ENCODE data around the gene EXOC6B. TPM values are rescaled to one million over a fixed set of nuclear protein-coding genes. Genes with fewer than 3 reads are reported as not detected.
"Not testable (repeated sequence)": the region's sequence is repeated elsewhere in the genome, so short reads cannot be mapped to it uniquely, and the experiment has no call there.

Gene EXOC6B
- total RNA-seq, 2 donors from 2014 or later: 21.3 to 28.8 TPM

- Histone ChIP-seq H3K36me3 (no peaks in the 10 kb centered on the region), H3K9me3 (no peaks in the 10 kb centered on the region), H3K27ac (no peak overlapping the region), H3K4me3 (no peak overlapping the region), H3K4me1 (no peaks in the 10 kb centered on the region), H3K27me3 (no peaks in the 10 kb centered on the region), H3K9ac (ENCODE audit: low read depth in 2 of 2, low read length in 2 of 2) (no peak overlapping the region)
- no peak for TF ChIP-seq CTCF (IDR thresholded peaks at IDR 0.05)
- DNase-seq: no peak
- intact Hi-C loops (cut with DNase I): no loop called here
These were observed 269.9 kb downstream of the EXOC6B start for GRCh38 chr2:72555943-72556342.

GRCh38 chr2:72555363-72555762 is 270.5 kb downstream of the EXOC6B start:
- H3K4me1 ChIP-seq; H3K27me3 ChIP-seq; H3K4me3 ChIP-seq; H3K27ac ChIP-seq; H3K9ac ChIP-seq (ENCODE audit: low read depth in 2 of 2, low read length in 2 of 2); H3K36me3 ChIP-seq; H3K9me3 ChIP-seq; intact Hi-C loops (cut with DNase I); DNase-seq: not testable (repeated sequence)

- H3K4me3 ChIP-seq; DNase-seq; H3K4me1 ChIP-seq; H3K27me3 ChIP-seq; H3K9ac ChIP-seq (ENCODE audit: low read depth in 2 of 2, low read length in 2 of 2); H3K27ac ChIP-seq; H3K9me3 ChIP-seq; H3K36me3 ChIP-seq; intact Hi-C loops (cut with DNase I): not testable (repeated sequence)
These were observed 270.9 kb downstream of the EXOC6B start for GRCh38 chr2:72554910-72555309.

GRCh38 chr2:72554381-72554780 is 271.5 kb downstream of the EXOC6B start:
- no peak for TF ChIP-seq CTCF (IDR thresholded peaks at IDR 0.05)
- Histone ChIP-seq H3K4me1 (no peaks in the 10 kb centered on the region), H3K4me3 (no peak overlapping the region), H3K36me3 (no peaks in the 10 kb centered on the region), H3K9ac (ENCODE audit: low read depth in 2 of 2, low read length in 2 of 2) (no peak overlapping the region), H3K9me3 (no peaks in the 10 kb centered on the region), H3K27ac (no peak overlapping the region), H3K27me3 (no peaks in the 10 kb centered on the region)
- intact Hi-C loops (cut with DNase I): no loop called here
- DNase-seq: no peak

GRCh38 chr2:72548081-72548764 is 277.6 kb downstream of the EXOC6B start:
- no peak for DNase-seq
- TF ChIP-seq CTCF (IDR thresholded peaks at IDR 0.05): no peak
- intact Hi-C loops (cut with DNase I): no loop called here

GRCh38 chr2:72545790-72546189 is 280.0 kb downstream of the EXOC6B start:
- intact Hi-C loops (cut with DNase I): no loop called here
- no peak overlapping the region for H3K27ac ChIP-seq
- H3K4me1 ChIP-seq: no peaks in the 10 kb centered on the region
- H3K36me3 ChIP-seq: no peaks in the 10 kb centered on the region
- no peaks in the 10 kb centered on the region for H3K27me3 ChIP-seq
- H3K9ac ChIP-seq (ENCODE audit: low read depth in 2 of 2, low read length in 2 of 2): no peak overlapping the region
- no peak overlapping the region for H3K4me3 ChIP-seq
- H3K9me3 ChIP-seq: no peaks in the 10 kb centered on the region
- no peak for DNase-seq
- TF ChIP-seq CTCF (IDR thresholded peaks at IDR 0.05): no peak

More at GRCh38 chr2:72548081-72548764, 277.6 kb downstream of the EXOC6B start:
- Histone ChIP-seq H3K4me3 (no peak overlapping the region), H3K27ac (no peak overlapping the region), H3K9ac (ENCODE audit: low read depth in 2 of 2, low read length in 2 of 2) (no peak overlapping the region), H3K4me1 (no peaks in the 10 kb centered on the region), H3K27me3 (no peaks in the 10 kb centered on the region), H3K9me3 (no peaks in the 10 kb centered on the region), H3K36me3 (no peaks in the 10 kb centered on the region)
